GM18517 (cell line): ENCODE data around the gene PKD1L1.
"Not testable (repeated sequence)": the region's sequence is repeated elsewhere in the genome, so short reads cannot be mapped to it uniquely, and the experiment has no call there.

Experiments
- ATAC-seq: cut with Tn5 transposase; IDR thresholded peaks from one replicate; pipeline ENCODE4 v1.9.1; 2021; ENCODE audit warnings: mild to moderate bottlenecking, moderate library complexity; ENCODE audit not compliant: unreplicated experiment

The PKD1L1 gene

DNA sequence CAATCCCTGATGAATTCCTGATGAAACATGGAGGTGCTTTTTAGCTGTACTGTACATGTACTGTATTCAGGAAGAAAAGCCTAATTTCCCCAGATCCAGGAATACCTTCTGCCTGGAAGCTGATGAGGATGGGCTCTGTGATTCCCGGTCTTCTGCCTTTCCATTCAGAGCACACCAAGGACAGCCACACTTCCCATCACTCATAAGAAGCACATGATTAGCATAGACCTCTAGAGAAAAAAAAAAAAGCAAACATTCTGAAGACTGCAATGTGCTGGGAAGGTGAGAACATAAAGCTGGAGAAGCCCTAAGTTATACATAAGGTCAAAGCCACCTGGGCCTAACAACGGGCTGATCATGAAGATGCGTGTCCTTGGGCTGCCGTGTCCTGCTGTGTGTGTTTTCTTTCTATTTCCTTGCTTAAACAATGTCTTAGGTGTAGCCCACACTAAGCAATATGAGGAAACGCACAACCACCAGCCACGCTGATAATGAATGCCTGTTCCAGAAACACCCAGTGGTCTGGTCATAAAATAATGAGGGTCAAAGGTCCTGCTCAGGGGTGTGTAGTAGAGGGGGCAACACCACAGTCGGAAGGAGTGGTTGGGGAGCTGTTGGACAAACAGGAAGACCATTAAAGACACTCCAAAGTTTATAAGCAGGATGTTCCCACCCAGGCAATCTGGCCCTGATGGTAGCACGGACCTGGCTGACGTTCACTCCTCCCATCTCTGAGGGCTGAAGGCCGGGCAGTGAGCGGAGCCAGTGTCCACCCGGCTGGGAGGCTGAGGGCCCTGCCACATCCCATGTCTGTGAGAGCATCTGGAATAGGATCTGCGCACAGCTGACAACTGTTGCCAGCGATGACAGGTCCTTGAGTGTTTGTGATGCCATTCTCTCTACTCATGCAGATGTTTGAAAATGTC, 7.9 kb downstream of the PKD1L1 start:
- no peak for ATAC-seq

DNA sequence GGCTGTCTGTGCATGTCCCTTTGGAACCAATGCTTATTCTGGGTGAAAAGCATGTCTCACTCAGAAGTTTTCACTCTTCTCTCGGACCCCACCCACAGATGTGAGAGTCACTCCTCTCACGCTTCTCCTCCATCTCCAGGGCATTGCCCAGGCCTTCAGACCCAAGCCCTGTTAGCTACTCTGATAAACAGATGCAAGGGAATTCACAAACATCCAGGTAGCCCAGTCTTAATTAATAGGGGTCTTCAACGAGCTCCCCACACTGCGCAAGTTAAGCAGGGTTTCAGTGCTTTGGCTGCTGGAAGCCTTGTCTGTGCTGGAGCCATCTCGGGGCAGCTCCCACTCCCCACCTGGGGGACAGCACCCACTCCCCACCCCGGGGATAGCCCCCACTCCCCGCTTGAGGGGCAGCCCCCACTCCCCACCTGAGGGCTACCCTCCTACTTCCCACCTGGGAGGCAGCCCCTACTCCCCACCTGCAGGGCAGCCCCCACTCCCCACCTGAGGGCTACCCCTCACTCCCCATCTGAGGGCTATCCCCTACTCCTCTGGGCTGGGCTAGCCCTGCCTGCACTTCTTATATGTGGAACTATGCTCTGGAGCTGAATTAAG, 8.7 kb downstream of the PKD1L1 start:
- ATAC-seq, result no peak

DNA sequence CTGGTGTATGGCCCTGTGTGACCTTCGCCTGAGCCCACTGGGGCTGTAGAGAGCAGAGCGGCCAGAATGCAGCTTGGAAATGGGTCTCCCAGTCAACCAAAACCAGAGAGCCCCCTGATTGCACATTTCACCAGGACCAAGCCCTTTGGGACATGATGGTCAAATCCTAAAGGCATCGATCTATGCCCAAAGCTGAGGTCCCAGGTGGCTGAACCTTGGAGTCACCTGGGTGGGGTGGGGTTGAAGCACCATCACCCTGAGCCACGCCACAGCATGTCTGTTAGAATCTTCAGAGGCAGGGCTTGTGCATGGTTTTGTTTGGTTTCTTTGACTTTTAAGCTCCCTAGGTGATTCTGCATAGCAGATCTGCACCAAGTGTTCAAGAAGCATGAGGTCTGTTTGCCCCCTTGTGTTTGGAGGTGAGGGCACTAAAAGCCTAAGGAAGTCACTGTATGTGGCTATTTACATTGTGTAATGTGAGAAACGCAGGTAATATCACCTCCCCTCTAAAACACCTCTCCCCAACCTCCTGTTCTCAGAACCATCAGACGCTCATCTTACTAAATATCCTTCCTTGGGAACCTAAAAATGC, 9.6 kb downstream of the PKD1L1 start:
- ATAC-seq, result no peak

DNA sequence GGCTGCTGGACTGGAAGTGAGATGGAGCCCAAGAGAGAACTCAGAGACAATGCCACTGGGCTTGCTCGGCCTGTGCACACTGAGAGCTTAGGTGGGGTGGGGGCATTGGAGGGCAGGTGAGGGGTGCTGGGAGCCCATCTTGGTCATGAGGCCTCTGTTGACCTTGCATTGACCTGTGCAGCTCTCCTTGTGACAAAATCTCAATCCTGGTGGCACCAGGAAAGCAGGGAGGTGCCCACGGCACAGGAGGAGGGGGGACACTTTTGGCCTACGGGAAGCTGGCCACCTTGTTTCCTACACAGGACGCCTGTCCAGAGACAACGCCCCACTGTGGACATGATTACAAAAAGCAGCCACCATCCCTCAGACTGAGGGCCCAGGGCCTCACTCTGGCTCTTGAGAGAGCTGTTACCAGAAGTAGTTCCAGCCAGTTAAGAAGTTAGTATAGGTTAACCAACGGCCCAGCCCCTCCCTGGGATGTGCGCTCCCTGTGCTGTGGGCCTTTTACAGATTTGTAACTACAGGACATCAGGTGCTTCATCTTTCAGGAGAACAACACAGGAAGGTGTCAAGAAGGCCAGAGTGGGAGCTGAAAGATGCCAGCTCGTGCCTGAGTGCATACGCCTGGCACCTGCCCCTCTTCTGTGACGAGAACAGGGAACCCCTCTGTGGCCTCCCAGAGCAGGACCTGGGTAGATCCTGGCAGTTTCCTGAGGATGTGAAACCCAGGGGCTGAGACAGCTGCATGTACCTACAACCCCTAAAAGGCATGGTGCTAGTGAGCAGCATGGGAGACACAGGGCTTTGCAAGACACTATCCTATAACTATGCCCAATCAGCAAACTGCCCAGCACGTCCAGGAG, 10.3 kb downstream of the PKD1L1 start:
- peak; percentile 60 for ATAC-seq

DNA sequence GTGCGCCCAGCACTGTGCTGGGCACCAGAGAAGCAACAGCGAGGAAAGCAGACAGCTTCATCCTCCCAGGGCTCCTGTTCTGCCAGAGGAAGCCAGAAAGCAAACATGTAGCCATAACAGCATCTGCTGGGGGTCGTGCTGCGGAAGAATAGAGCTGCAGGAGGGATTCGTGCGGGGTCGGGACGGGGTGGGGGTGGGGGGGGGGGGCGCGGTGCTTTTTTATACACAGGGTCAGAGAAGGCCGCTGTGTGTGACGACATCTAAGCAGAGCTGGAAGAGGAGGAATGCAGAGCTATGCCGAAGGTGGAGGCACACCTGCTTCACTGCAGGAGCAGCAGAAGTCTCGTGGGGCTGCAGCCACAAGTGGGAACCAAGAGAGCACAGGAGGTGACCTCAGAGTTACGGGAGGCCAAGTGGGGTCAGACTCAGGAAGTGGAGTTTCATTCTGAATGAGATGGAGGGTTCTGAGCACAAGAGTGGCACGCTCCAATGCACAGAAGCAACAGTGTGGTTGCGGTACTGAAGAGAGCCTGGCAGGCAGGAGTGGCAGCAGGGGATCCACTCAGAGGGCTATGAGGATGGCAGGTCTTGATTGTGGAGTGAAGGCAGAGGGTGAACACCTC, 11.1 kb downstream of the PKD1L1 start:
- peak; percentile 97 for ATAC-seq

DNA sequence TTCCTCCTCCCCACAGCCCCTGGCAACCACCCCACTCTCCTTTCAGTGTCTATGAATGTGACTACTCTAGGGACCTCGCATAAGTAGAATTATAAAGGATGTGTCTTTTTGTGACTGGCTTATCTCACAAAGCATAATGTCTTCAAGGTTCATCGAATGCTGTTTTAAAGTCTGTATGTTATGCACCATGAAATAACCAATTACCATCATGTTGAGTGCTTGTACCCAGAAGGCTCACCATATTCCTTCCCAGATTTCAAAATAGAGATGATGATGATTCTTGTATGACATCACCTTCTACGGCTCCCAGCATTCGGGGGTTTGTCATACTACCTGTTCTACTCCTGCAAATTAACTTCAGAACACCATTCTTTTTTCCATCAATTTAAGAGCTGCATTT, 11.9 kb downstream of the PKD1L1 start:
- no peak for ATAC-seq

DNA sequence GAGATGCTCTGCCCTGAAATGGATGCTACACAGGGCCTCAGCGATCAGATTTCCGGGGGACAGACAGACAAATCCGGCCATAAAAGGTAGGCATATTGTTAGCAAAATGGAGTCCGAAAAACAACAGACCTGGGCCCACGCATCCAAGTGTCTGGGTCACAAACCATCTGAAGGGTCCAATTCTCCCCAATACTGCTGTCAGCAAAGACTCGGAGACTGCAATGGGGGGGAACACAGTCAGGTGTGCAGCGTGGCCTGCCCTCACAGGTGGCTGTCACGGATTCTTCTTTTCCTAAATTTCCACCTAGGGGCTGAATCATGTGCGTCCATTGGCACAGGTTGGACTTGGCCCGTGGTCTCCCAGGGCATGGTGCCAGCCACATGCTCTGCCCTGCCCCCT, 12.9 kb downstream of the PKD1L1 start:
- ATAC-seq, result no peak

DNA sequence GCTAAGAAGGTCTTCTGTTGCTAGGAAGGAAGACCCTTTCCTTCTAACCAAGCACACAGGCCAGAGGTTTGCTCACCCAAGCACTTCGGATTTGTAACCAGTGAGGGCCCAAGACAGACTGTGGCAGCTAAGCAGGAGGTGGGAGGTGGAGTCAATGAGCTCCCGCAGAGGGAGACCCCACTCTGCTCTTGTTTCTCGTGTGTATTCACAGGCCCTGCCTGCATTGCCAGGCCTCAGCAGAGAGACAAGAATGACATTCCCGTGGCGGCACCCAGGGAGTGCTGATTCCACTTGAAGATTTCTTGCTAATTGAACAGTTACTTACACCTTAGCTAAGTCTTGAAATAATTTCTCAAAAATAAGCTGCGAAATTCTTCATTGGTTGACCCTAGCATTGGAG, 13.4 kb downstream of the PKD1L1 start:
- no peak for ATAC-seq

DNA sequence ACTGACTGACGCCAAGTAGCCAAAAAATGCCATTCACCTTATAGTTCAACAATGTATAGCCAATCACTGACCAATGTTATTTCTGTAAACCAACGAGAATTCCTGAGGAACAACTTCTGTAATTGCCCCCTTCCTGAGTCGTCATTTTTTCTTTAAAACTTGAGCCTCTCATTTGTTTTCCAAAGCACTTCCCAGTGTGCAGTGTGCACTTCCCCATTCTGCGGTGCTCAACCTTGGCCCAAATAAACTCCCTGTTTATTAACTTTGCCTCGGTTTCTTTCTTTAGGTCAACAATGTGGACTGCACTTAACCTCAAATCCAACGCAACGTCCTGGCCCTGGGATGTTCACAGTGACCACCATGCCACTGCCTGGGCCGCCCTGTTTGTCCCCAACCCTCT, 15.1 kb downstream of the PKD1L1 start:
- no peak for ATAC-seq

DNA sequence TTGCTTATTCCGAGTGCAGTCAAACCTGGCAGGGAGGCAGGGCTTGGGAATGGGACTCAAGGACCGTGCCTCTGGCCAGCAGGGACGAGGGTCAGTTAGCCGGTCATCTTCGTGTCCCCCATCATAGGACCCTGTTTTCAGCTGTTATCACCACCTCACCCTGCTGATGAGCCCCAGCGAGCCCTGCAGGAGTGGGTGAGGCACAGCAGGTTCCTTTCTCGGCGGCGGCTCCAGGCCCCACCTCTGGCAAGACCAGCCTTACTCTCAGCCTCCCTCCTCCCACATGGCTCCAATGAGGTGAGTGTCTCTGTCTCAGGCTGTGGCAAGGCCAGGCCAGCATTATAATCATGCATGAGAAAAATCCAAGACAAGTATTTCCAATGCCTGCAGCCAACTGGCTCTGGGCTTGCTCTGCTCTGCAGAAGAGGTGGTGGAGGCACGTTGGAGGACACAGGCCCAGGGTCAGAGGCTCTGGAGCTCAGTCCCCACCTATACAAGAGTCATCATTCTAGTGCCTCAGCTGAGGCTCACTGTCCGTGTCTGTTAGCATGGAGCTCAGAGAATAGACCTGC, 15.7 kb downstream of the PKD1L1 start:
- ATAC-seq, result no peak

DNA sequence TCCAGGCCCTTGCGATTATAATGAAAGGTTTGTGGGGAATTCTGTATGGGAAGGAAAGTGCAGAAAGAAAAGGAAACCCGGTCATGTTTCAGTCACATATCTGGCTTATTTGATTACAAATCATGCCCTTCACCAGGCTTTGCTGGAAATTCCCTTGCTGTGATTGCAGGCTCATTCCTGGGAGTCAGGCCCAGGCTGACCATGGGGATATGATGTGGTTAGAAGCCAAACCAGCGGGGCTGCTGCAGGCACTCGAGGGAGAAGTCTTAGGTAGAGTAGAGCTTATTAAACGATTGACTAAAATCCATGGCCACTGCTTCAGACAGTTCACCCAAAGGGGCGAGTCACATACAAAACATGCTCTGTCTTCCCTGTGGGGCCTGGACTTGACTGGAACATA, 16.2 kb downstream of the PKD1L1 start:
- no peak for ATAC-seq

DNA sequence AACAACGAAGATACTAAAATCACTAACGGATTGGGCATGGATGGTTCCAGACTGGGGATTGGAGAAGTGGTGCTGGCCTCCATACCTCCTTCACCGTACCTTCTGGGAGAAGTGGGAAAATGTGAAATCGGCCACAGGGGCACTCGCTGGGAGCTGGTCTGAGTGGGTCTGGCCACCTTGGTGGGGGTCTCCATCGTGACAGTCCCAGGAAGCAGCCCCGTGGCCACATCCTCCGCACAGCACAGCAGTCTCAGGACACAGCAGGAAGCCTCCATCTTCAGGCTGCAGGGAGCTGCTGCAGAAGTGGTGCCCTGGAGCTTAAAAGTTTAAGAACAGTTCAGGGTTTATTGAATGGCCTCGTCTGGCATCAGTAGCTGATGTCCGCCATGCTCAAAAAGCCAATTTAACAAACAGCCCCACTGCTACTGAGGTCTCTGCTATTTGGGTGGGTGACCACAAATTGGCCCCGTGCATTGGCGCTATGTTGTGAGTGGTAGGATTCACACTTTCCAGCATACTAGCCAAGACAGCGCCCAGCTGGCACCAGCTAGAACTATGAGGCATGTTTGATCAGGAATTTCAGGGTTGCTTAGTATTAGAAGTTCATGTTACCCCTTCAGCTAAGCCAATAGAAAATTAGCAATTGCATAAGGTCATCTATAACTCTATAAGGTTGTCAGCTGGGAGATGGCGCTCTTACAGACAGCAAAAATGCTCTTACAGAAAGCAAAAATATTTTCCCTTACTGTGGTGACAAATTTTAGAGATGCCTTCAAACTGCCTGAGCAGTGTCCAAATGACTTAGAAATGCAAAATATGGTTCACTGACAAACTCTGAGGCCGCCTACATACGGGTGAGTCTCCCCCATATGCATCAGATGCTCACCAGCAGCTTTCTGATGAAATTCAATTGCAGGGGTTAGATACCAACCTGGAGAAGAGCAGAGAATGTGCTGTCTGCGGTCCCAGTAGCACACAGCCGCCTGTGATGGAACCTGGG, 17.0 kb downstream of the PKD1L1 start:
- ATAC-seq, result no peak

DNA sequence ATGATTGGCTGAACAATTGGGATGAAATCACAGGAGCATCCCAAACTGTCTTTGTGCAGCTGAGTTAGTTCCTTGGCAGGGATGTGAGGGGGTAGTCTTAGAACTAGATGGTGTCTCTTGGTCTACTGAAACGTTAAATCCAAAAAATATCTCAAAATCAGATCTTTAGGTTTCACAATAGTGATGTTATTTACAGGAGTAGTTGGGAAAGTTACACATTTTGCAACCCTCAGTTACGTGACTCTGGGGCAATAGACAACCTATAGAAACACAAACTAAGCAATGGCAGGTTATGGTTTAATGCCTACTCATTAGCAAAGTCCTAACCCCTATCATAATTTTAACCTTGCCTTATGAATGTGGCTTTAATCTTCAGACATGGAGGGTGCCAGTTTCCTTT, 24.0 kb downstream of the PKD1L1 start:
- ATAC-seq, result no peak

DNA sequence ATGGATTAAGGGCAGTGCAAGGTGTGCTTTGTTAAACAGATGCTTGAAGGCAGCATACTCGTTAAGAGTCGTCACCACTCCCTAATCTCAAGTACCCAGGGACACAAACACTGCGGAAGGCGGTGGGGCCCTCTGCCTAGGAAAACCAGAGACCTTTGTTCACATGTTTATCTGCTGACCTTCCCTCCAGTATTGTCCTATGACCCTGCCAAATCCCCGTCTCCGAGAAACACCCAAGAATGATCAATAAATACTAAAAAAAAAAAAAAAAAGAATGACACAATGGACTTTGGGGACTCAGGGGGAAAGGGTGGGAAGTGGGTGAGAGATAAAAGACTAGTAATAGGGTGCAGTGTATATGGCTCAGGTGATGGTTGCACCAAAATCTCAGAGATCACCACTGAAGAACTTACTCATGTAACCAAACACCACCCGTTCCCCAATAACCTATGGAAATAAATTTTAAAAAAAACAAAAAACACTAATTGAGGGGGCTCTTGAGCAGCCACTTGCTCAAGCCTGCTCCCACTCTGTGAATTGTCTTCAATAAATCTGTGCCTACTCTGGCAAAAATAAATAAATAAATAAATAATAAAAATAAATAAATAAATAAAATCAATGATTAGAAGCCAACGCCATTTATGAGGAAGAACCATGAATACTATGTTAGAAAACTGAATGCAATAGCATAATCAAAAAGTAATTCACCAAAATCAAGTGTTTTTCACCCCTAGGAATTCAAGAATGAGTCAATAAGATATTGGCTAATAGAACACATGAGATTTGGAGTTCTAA, 25.0 kb downstream of the PKD1L1 start:
- not testable (repeated sequence) for ATAC-seq

DNA sequence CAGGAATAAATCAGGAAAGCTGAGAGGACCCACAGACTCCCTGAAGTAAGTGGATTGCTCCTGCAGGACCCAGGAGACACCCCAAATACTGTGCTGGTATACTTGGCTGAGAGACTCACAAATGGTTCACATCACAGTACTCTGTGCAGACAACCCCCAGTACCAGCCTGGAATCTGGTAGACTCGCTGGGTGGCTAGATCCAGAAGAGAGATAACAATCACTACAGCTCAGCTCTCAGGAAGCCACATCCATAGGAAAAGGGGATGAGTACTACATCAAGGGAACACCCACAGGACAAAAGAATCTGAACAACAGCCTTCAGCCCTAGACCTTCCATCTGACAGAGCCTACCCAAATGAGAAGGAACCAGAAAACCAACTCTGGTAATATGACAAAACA, 31.8 kb downstream of the PKD1L1 start:
- not testable (repeated sequence) for ATAC-seq

DNA sequence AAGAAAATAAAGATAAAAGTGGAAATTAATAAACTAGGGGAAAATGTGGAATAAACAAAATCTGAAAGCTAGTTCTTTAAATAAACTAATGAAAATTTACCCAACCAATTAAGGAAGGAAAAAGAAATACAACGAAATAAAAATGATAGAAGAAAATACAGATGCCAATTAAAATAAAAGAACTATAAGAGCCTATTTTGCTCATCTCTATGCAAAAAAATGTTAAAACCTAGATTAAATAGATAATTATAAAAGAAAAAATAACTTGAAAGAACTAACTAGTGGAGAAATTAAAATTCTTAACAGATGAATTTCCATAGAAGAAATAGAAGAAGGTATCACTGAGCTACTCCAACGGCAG, 32.7 kb downstream of the PKD1L1 start:
- ATAC-seq, result no peak

DNA sequence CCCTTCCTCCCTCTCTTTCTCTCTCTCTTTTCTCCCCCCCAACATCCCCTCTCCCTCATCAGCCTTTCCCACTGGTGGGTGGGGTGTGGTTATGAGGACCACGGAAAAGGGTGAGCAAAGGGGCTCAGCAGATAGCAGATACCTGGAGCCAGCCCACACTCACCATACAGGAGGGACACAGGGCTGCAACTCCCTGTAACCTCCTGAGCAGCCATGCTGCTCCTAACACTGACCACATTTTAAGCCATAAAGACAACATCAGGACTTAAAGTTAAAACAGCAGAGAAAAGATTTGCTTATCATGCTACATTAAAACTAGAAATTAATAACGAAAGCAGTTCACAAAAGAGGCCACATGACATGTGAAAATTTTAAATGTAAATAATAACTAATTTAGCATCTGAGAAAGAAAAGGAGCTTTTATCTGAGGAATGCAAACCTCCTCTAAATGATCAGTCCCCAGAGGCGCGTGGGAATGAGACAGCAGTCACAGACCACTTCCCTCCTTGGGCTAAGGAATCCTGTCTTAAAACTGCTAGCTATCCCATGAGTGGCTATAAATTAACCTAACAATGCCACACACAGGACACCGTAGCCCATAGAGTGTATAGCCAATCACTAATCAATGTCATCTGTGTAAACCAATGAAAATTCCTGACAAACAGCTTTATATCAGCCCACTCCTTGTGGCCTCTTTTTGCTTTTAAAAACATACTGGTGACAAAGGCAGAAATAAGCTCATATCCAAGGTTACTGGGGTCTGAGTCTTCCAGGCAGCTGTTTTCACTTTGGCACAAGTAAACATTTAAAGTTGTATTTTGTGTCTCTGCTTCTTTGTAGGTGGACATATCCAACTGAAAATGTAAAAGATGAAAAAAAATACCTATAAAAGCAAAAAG, 33.3 kb downstream of the PKD1L1 start:
- no peak for ATAC-seq
